ENCODE results near the gene BCL2L1.

The BCL2L1 gene

DNA sequence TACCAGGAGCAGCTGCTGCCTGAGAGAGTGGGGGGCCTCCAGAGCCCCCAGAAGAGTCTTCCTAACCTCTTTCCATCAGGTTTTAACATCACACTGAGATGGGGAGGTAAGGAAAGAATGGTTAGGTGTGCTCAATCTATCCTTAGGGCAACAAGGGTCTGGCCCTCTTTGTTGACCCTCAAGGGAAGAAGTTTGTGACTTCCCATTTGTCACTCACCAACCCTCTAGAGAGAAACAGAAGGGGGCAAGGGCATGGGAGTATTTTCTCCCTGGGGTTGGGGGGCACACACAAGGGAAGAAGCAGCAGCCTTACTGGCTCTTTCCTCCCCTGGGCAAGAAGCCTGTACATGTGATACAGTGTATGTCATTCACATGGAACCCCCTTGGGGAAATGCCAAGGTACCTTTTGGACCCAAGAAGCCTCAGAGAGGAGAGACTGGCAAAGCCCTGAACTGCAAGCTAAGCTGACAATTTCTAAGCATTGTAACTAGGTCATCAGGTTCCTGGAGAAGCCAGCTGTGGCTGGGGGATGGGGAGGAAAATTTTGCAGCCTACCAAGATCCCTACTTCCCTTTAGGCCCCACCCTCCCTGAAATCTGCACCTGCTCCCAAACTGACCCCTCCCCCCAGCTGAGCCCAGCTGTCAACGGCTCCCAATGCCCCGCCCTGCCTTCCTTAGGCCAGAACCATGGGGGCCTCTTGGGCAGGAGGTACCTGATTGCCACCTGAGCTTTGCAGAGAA lies 14.5 kb downstream of the BCL2L1 start:
- H3K4me3 ChIP-seq (ENCODE audit: low read length) = no peak overlapping the region
- DNase-seq (ENCODE audit: low read depth) = no peak
- TF ChIP-seq CTCF (IDR thresholded peaks at IDR 0.05; ENCODE audit: insufficient read depth, low read depth, low read length, missing control alignments) = no peak

DNA sequence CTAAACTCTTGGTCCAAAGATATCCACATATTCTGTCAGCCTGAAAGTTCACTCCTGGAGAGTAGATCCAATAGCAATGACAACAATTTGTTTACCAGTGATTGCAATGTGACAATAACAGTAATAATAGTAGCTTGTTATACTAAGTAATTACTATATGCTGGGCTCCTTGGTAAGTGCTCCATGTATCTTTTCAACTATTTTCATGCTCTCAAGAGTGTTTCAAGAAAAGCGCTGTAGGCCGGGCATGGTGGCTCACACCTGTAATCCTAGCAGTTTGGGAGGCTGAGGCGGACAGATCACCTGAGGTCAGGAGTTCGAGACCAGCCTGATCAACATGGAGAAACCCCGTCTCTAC lies 15.4 kb downstream of the BCL2L1 start:
- H3K4me3 ChIP-seq (ENCODE audit: low read length) = no peak overlapping the region
- TF ChIP-seq CTCF (IDR thresholded peaks at IDR 0.05; ENCODE audit: insufficient read depth, low read depth, low read length, missing control alignments) = no peak
- DNase-seq (ENCODE audit: low read depth) = no peak

DNA sequence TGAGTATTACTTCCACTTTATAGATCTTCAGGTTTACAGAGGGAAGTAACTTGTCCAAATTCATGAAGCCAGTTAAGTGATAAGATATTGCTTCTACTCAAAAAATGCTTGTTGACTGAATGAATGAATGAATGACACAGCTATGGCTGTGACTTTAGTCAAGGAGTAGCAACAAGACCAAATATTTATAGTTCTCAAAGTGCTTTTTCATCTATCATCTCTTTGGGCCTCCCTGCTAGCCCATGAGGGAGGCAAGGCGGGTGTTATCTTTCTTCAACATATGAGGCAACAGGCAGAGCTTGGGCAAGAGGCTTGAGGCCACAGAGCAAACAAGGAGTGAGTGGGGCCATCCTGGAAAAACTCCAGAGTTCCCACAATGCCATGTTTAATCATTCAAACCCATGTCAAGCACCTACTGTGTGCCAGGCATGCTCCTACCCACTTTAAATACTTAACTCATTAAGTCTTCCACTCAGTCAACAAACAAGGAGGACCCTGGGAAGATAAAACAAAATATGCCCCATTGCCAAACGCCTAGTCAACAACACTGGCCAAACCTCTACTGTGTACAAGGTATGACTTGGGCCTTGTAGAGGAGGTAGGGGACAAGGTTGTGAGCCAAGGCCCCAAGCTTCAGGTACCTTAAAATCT lies 15.9 kb downstream of the BCL2L1 start:
- no peak for TF ChIP-seq CTCF (IDR thresholded peaks at IDR 0.05; ENCODE audit: insufficient read depth, low read depth, low read length, missing control alignments)
- no peak for DNase-seq (ENCODE audit: low read depth)
- H3K4me3 ChIP-seq (ENCODE audit: low read length) = no peak overlapping the region

DNA sequence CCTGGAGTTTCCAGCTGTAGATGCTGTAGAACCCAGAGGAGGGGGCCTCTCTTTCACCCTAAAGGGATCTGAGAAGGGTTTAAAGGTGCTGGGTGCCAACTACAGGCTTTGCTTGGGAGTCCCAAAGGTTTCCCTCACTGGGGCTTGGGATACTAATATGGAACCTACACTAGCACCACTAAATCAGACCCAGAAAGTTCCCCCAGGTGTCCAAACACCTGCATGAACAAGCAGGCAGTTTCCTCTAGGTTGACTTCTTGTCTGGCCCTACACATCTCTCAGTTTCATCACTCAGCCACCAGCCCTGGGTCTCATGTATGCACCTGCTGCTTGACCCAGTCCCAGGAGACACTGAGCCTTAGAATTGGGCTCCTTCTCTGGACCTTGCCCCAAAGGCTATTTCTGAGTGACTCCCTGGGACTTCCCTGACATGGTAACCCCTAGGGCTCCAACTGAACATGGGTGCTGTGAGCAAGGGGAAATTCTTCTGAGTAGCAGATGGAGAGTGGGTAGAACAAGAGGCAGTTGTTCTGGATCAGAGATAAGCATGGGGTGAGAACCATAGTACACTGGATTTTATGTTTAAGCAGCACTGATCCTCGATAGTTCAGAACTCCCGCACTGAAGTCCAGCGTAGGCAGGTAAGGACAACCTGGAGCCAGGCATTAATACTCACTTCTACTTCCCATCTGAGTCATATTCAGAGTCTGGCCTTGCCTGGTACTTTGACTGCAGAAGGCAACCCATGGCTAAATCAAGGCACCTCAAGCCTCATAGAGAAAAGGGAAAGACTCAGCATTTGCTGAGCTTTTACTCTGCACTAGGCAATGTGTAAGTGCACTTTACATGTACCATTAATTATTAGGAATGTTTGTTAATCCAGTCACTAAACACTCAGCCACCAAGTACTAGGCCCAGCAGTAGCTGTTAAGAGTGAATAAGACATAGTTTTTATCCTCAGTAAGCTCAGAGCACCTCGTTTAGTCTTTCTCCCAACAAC lies 16.8 kb downstream of the BCL2L1 start:
- no peak overlapping the region for H3K4me3 ChIP-seq (ENCODE audit: low read length)
- DNase-seq (ENCODE audit: low read depth) = peak; percentile 60
- no peak for TF ChIP-seq CTCF (IDR thresholded peaks at IDR 0.05; ENCODE audit: insufficient read depth, low read depth, low read length, missing control alignments)

GRCh38 chr20:31705191-31705590 lies 17.5 kb downstream of the BCL2L1 start:
- no peak for DNase-seq (ENCODE audit: low read depth)
- H3K4me3 ChIP-seq (ENCODE audit: low read length) = no peak overlapping the region

More at GRCh38 chr20:31705191-31705590, 17.5 kb downstream of the BCL2L1 start:
- no peak for TF ChIP-seq CTCF (IDR thresholded peaks at IDR 0.05; ENCODE audit: insufficient read depth, low read depth, low read length, missing control alignments)

Measured in epithelial cell of esophagus (primary cell).